GM19455 (cell line): ENCODE data around the gene PRTN3.

Experiments used
- ATAC-seq: cut with Tn5 transposase; IDR thresholded peaks from one replicate; pipeline ENCODE4 v1.9.1; 2021; ENCODE audit not compliant: unreplicated experiment

Gene PRTN3, protein sequence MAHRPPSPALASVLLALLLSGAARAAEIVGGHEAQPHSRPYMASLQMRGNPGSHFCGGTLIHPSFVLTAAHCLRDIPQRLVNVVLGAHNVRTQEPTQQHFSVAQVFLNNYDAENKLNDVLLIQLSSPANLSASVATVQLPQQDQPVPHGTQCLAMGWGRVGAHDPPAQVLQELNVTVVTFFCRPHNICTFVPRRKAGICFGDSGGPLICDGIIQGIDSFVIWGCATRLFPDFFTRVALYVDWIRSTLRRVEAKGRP

DNA sequence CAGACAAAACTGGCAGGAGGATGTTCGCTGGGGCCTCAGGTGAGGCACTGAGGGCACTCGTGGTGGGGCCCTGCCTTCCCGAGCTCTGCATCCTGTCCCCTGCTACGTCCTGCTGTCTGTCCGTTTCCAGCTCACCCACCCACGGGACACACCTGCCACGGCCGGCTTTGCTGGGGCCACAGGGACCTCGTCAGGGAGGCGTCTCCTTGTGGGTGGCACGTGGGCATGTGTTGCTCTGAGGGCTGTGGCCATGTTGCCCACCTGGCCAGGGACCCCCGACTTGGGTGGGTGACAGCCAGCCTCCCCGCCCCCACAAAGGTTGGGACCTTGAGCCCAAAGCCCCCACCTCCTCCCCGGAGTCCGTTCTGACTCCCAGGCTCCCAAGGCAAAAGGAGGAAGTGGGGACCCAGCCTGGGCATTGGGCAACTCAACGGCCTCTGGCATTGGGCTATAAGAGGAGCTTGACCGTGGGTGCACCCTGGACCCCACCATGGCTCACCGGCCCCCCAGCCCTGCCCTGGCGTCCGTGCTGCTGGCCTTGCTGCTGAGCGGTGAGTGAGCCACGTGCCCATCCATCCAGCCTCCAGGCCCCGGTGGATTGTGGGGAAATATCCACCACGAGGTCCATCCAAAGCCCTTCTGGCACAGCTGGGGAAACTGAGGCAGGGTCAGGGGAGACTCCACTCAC, at the start of gene PRTN3:
Gene PRTN3, plus strand, starts transcription at position 481 of the 688 bp plus-strand sequence. Its CDS starts 10 bp downstream, at position 491.
- ATAC-seq: no peak

GRCh38 chr19:791007-791566, 49.7 kb upstream of the PRTN3 start:
- ATAC-seq: no peak

DNA sequence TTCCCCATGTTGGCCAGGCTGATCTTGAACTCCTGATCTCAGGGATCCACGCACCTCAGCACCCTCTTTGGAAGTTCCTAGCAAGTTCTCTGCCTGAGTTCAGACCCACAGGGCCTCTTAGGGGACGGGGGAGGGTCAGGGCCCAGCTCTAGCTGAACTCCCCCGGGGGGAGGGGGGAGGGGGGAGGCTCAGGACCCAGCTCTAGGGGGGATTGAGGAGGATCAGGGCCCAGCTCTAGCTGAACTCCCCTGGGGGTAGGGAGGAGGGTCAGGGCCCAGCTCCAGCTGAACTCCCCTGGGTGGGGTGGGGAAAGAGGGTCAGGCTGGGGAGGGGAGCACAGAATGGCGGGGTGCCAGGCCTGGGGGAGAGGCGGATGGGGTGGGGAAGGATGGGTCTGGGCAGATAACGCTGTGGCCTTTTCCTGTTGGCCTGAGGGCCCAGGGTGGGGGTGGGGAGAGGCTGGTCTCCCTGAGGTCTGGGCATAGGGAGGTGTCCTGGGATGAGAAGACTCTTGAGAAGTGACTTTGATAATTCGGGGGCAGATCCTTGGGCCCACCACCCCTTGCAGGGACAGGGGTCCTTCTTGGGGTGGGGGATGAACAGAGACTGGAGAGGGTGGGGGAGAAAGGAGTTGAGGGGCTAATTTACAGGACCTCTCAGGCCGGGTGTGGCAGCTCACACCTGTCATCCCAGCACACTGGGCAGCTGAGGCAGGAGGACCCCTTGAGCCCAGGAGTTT, 49.1 kb upstream of the PRTN3 start:
- ATAC-seq: no peak

GRCh38 chr19:792306-792885, 48.4 kb upstream of the PRTN3 start:
- ATAC-seq: no peak

- ATAC-seq: no peak
Measured at GRCh38 chr19:793806-794205, 47.0 kb upstream of the PRTN3 start.

DNA sequence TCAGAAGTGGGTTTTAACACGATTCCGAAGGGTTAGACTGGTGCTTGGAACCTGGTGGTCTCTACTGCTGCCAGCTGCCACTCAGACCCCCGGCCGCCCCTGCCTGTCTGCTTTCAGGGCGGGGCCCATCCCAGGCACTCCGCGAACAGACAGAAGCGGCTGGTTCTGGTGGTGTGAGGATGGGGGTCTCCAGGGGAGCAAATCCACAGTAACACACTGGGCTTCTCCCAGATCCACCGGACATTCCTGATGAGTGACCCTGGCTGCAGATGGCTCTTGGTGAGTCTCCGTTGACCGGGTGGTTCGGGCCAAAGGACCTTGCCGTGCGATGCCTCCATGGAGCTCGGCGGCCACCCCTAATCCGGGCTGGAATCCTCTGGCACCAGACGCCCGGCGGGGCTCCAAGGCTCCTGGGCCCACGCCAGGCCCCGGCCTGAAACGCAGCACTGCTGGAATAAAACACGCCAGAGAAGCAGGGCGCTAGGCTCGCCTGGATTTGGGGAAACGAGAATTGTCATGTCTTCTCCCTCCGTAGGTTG, 45.7 kb upstream of the PRTN3 start:
- ATAC-seq: no peak

DNA sequence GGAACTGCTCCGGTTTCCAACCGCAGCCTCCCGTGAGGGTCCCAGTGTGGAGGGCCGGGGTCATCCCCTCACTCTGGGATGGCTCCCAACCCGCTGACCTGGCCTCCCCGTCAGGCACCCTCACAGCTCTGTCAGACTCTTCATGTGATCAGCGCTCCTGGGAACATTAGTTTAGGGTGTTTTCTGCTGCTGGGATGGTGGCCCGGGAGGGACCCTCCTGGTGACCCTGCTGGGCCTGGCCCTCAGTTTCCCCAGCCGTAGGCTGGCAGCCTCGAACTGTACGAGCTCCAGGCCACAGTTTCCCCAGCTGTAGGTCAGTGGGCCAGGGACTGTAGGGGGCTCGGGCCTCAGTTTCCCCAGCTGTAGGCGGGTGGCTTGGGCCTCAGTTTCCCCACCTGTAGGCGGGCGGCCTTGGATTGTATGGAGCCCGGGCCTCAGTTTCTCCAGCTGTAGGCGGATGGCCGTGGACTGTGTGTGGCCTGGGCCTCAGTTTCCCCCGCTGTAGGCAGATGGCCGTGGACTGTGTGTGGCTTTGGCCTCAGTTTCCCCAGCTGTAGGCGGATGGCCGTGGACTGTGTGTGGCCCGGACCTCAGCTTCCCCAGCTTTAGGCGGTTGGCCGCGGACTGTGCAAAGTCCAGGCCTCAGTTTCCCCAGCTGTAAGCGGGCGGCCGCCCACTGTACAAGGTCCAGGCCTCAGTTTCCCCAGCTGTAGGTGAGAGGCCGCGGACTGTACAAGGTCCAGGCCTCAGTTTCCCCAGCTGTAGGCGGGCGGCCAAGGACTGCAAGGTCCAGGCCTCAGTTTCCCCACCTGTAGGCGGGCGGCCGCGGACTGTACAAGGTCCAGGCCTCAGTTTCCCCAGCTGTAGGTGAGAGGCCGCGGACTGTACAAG, 44.9 kb upstream of the PRTN3 start:
- no peak for ATAC-seq

- ATAC-seq: peak; percentile 75
Measured at GRCh38 chr19:796692-797527, 43.9 kb upstream of the PRTN3 start, which contains the start of gene PTBP1. Gene PTBP1 (plus strand): TSS chr19:797452. CDS start chr19:797498, 46 bp downstream.

DNA sequence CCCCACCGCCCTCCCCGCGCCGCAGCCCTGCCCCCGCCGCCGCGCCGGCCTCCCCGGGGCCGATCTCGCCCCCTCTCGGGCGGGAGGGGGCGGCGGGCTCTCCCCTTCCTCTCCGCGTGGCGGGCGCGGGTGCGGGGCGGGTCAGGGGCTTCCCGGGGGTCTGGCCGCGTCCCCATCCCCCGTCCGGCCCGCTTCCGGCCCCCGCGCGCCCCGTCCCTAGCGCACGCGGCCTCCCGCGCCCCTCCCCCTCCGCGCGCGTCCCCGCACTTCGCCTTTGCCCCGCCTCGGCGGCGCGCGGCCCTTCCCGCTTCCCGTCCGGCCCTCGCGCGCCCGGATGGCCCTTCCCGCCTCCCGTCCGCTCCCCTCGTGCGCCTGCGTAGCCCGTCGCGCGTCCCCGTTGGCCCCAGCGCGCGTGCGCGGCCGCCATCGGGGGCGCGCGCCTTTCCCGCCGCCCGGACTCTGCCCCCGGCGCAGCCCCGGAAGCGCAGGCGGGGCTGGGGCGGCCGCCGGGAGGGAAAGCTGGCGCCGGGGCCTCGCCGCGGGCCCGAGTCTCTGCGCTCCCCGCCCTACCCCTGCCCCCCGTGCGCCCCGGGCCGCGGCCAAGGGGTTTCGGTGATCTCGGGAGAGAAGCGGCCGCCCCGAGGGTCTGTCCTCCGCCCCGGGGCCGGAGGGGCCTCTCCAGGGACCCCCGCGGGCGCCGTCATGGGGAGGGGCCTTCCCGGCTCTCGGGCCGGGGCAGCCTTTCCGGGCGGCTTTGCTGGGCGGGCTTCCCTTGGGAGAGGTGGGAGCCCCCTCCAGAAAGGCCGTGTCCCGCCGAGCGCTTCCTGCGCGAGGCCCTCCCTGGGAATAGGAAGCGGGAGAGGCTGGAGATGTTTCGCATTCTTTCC, 43.0 kb upstream of the PRTN3 start:
- ATAC-seq: peak; percentile 37

DNA sequence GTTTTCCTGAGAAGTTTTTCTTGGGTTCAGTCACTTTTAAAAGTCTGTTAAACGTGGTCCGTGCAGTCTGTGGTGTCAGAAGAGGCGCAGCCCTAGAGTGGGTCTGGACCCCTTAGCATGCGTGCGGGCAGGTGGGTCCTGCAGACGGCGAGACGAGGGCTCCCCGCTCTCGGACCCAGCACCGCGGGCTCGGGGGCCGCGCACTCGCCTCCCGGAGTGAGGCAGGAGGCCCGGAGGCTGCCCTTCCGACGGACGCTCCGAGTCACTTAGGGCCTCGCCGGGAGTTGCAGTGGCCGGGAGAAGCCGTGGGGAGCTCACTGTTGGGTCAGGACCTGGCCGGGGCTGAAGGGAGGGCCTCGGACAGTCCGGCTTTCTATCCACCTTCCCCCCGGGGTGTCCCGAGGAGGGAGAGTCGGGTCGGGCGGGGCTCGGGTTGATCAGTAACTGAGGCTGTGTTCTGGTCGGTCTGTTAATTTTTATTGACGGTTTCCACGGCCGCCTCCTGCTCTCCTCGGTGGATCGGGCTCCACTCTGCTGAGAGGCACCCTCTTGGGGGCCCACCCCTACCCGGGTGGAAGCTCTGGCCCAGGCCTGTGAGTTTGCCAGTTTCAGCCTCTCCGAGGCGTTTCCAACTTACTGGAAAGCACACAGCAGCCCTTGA, 42.3 kb upstream of the PRTN3 start:
- ATAC-seq: no peak

DNA sequence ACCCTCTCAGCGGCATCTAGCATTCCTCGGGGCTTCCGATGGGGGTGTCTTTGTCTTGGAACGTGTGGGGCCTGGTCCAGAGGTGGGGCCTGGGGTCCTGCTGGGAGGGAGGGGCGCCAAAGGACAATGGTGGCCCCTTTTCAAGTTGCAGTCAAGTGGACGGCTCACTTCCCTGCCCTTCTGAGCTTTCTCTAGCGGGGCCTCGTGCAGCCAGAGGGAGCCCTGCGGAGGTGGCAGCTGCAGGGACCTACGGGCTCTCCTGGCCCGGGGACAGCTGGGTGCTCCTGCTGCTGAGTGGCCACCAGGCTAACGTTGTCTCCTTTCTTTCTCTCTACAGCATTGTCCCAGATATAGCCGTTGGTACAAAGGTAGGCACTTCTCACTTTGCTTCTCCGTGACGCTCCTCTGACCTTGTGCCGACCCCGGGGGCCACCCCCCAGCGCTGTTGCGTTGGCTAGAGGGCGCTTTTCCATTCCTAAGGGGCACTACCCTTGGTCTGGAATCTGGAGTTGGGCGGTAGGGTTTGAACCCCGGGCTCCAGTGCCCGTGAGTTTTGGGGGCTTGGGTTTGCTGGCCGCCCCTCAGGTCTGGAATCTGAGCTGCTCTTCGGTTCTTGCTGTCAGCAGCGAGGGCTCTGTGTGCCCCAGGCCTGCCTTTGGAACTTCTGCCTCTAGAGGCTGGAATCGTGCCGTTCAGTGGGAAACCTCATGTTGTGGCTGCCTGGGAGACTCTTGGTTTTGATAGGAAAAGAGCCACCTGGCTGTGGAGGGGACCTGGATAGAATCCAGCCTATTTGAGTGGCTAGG, 41.5 kb upstream of the PRTN3 start:
- no peak for ATAC-seq

DNA sequence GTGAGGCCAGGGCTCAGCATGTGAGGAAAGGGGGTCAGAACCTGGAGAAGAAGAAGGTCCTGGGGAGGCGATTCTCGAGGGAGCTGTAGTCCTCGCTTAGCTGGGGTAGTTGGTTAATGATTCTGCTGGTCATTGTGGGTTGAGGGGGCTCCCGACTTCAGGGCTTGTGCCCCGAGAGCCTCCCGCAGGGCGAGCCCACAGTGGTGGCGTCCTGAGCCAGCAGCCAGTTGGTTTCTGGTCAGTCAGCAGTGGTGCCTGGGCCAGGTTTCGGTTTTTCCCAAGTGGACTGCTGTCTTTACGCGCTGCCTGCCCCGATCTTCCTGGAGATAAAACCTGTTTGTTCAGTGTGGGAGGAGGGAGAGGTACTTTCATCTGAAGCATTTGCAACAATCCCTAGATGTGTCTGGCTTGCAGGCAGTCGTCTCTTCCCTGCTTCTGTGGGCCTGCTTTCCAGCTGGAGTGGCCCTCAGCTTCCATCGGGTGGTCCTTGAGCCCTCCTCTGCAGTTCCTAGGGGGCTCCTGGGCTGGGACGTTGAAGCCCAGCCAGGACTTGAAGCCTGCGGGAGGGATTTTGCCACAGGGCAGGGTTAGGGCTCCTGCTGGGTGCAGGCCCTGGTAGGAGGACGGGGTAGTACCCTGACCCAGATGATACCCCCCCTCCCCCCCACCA, 40.3 kb upstream of the PRTN3 start:
- no peak for ATAC-seq

DNA sequence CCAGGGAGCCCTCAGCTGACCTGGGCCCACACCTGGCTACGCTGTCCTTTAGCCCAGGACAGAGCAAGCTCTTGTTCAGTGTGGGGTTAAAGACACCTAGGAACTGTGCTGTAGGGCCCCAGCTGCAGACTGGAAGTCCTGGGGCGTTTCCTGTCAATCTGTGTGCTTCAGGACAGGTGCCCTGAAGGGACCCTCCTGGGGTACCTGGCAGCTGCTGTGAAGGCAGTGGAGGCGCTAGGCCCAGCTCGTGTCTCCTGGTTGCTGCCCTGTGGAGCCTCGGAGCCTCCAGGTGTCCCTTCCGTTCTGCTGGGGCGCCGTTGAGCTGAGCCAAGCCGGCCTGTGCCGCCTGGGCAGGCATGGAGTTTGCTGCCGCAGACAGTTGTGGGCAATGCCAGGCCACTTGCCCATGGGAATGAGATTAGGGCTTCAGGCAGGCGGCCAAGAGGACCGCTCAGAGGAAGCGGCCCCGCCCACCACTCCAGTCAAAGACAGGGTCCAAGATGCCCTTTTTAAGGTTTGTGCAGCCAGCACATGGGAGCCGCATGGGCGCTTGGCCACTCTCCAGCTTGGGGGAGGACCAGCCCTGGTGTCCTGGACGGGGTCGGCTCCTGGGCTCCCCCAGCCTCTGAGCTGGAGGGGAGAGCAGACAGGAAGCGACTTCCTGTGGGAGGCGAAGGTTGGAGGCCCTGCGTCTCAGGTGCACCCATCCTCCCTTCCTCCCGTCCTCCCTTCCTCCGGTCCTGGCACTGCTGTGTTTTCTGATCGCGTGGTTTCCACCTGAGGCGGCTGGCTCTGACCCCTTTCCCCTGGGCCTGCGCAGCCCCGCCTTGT, 39.6 kb upstream of the PRTN3 start:
- ATAC-seq: no peak

DNA sequence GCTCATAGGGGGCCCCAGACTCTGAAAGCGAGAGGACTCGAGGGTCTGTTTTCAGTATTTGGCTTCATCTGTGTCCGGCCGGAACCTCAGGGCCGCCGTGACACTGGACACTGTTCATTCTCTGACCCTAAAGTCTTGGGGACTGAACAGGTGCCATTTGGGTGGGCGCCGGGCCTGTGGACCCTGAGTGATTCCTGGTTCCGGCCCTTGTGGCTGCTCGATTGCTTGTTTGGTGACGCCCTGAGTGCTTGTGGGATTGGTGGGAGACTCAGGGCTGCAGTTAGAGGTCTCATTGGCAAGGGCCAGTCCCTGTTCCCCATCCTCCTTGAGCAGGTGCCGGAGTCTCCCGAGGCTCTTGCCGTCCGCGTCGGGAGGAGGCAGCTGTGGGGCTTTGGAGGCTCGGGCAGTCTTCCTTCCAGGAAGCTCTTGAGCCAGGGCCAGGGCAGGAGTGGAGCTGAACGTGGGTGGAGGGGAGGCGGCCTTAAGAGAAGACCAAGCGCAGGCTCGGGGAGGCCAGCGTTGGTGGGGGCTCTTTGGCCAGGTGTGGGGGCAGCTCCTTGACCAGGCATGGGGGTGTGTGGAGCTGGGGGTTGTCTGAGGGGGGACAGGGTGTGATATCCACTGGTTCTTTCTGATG, 38.8 kb upstream of the PRTN3 start:
- ATAC-seq: no peak
